Natural killer cell treated with Interleukin-12 subunit alpha and Interleukin-12 subunit beta and Interleukin-15 and Interleukin-18, amount 100 ng/mL, for 72 hours (primary cell): ENCODE results near the gene PTGFR. TPM values are rescaled to one million over a fixed set of nuclear protein-coding genes. Genes with fewer than 3 reads are reported as not detected.

ENCODE experiments used
- ATAC-seq, 2 donors: fragments of 150-1000 bp; cut with Tn5 transposase in 1 of 2; sonication (Bioruptor Pico), chemical (Tn5 transposase) in 1 of 2; 2 replicates each; pipeline ENCODE4 v1.10.0; 2021
- DNase-seq: peaks from one replicate; pipeline ENCODE4 v3.0.0; 2022; ENCODE audit warnings: low spot score
- H3K27ac Mint-ChIP-seq, 2 donors: 1 replicate in 1 of 2; 2 replicates in 1 of 2; pipeline ENCODE4 v1.8.0; 2022; ENCODE audit warnings: mixed read lengths in 2 of 2, mild to moderate bottlenecking in 1 of 2, moderate library complexity in 1 of 2
- H3K27me3 Mint-ChIP-seq, 2 donors: 1 replicate in 1 of 2; 2 replicates in 1 of 2; pipeline ENCODE4 v1.8.0; 2022; ENCODE audit warnings: mixed read lengths in 2 of 2
- H3K36me3 Mint-ChIP-seq: one replicate; pipeline ENCODE4 v1.8.0; 2022; ENCODE audit warnings: mixed read lengths
- H3K4me1 Mint-ChIP-seq, 2 donors: 1 replicate in 1 of 2; 2 replicates in 1 of 2; pipeline ENCODE4 v1.8.0; 2022; ENCODE audit warnings: low read depth in 2 of 2, mixed read lengths in 2 of 2, mild to moderate bottlenecking in 1 of 2
- H3K4me3 Mint-ChIP-seq: one replicate; pipeline ENCODE4 v1.8.0; 2022; ENCODE audit warnings: mixed read lengths
- H3K9me3 Mint-ChIP-seq: 2 replicates; pipeline ENCODE4 v1.8.0; 2022; ENCODE audit warnings: mixed read lengths
- total RNA-seq, 2 donors: library from RNA; stranded (reverse); gene quantifications; one replicate each; pipeline ENCODE4 v1.2.3, GENCODE V29; 2022

Gene PTGFR
- total RNA-seq, 2 donors from 2014 or later: not detected

- H3K4me1 Mint-ChIP-seq: no peaks in the 10 kb centered on the region
- peaks cover 6 to 8% of the 10 kb centered on the region in 2 donors for H3K27me3 Mint-ChIP-seq
- H3K9me3 Mint-ChIP-seq: peaks cover 4% of the 10 kb centered on the region
- DNase-seq (no peak), ATAC-seq (no peak)
- no peak overlapping the region for H3K4me3 Mint-ChIP-seq
- H3K27ac Mint-ChIP-seq: no peak overlapping the region
- no peaks in the 10 kb centered on the region for H3K36me3 Mint-ChIP-seq
Observed at GRCh38 chr1:78492386-78492950, 1.7 kb downstream of the PTGFR start.

GRCh38 chr1:78493451-78493850, 2.7 kb downstream of the PTGFR start:
- H3K27me3 Mint-ChIP-seq: peaks cover 6 to 8% of the 10 kb centered on the region in 2 donors
- no peak for ATAC-seq
- H3K4me3 Mint-ChIP-seq: no peak overlapping the region
- no peaks in the 10 kb centered on the region for H3K4me1 Mint-ChIP-seq
- H3K27ac Mint-ChIP-seq: no peak overlapping the region
- no peaks in the 10 kb centered on the region for H3K9me3 Mint-ChIP-seq
- no peak for DNase-seq
- H3K36me3 Mint-ChIP-seq: no peaks in the 10 kb centered on the region

- ATAC-seq (no peak), DNase-seq (no peak)
- Mint-ChIP-seq H3K4me1 (no peaks in the 10 kb centered on the region), H3K4me3 (no peak overlapping the region), H3K9me3 (no peaks in the 10 kb centered on the region), H3K27ac (no peak overlapping the region), H3K36me3 (no peaks in the 10 kb centered on the region), H3K27me3 (no peaks in the 10 kb centered on the region)
Observed at GRCh38 chr1:78497201-78497600, 6.4 kb downstream of the PTGFR start.

GRCh38 chr1:78500529-78500928, 9.8 kb downstream of the PTGFR start:
- no peaks in the 10 kb centered on the region for H3K36me3 Mint-ChIP-seq

GRCh38 chr1:78501203-78501602, 10.4 kb downstream of the PTGFR start:
- DNase-seq (no peak), ATAC-seq (no peak)
- no peaks in the 10 kb centered on the region for H3K4me1 Mint-ChIP-seq
- no peaks in the 10 kb centered on the region for H3K9me3 Mint-ChIP-seq
- H3K27ac Mint-ChIP-seq: no peak overlapping the region
- no peak overlapping the region for H3K4me3 Mint-ChIP-seq
- H3K27me3 Mint-ChIP-seq: no peaks in the 10 kb centered on the region
- no peaks in the 10 kb centered on the region for H3K36me3 Mint-ChIP-seq

More at GRCh38 chr1:78500529-78500928, 9.8 kb downstream of the PTGFR start:
- DNase-seq (no peak), ATAC-seq (no peak)
- H3K27me3 Mint-ChIP-seq: no peaks in the 10 kb centered on the region
- H3K9me3 Mint-ChIP-seq: no peaks in the 10 kb centered on the region
- no peaks in the 10 kb centered on the region for H3K4me1 Mint-ChIP-seq
- no peak overlapping the region for H3K27ac Mint-ChIP-seq
- no peak overlapping the region for H3K4me3 Mint-ChIP-seq

- peaks cover 18% of the 10 kb centered on the region for H3K9me3 Mint-ChIP-seq
- H3K36me3 Mint-ChIP-seq: peaks cover 4% of the 10 kb centered on the region
- no peaks in the 10 kb centered on the region for H3K4me1 Mint-ChIP-seq
- no peak overlapping the region for H3K4me3 Mint-ChIP-seq
- no peaks in the 10 kb centered on the region for H3K27me3 Mint-ChIP-seq
- DNase-seq (no peak), ATAC-seq (no peak)
- H3K27ac Mint-ChIP-seq: no peak overlapping the region
Observed at GRCh38 chr1:78511334-78511733, 20.6 kb downstream of the PTGFR start.

GRCh38 chr1:78516716-78517115, 25.9 kb downstream of the PTGFR start:
- Mint-ChIP-seq H3K4me1 (no peaks in the 10 kb centered on the region), H3K4me3 (no peak overlapping the region), H3K9me3 (peaks cover 11% of the 10 kb centered on the region), H3K27ac (no peak overlapping the region), H3K27me3 (no peaks in the 10 kb centered on the region), H3K36me3 (peaks cover 3% of the 10 kb centered on the region)
- ATAC-seq: no peak
- DNase-seq: no peak

GRCh38 chr1:78519446-78519845, 28.7 kb downstream of the PTGFR start:
- H3K27me3 Mint-ChIP-seq: no peaks in the 10 kb centered on the region
- H3K9me3 Mint-ChIP-seq: peaks cover 1% of the 10 kb centered on the region
- no peak for DNase-seq
- H3K36me3 Mint-ChIP-seq: no peaks in the 10 kb centered on the region
- no peak overlapping the region for H3K4me3 Mint-ChIP-seq
- no peak overlapping the region for H3K27ac Mint-ChIP-seq
- no peaks in the 10 kb centered on the region for H3K4me1 Mint-ChIP-seq
- ATAC-seq: no peak

- Mint-ChIP-seq H3K4me1 (no peaks in the 10 kb centered on the region), H3K36me3 (no peaks in the 10 kb centered on the region), H3K27ac (no peak overlapping the region), H3K27me3 (no peaks in the 10 kb centered on the region), H3K4me3 (no peak overlapping the region), H3K9me3 (no peaks in the 10 kb centered on the region)
- no peak for DNase-seq
- ATAC-seq: no peak
Observed at GRCh38 chr1:78520216-78520615, 29.4 kb downstream of the PTGFR start.

- ATAC-seq (no peak), DNase-seq (no peak)
- H3K9me3 Mint-ChIP-seq: no peaks in the 10 kb centered on the region
- no peak overlapping the region for H3K4me3 Mint-ChIP-seq
- no peak overlapping the region for H3K27ac Mint-ChIP-seq
- H3K36me3 Mint-ChIP-seq: no peaks in the 10 kb centered on the region
- H3K27me3 Mint-ChIP-seq: no peaks in the 10 kb centered on the region
- no peaks in the 10 kb centered on the region for H3K4me1 Mint-ChIP-seq
Observed at GRCh38 chr1:78520843-78521242, 30.1 kb downstream of the PTGFR start.

- DNase-seq: no peak
- Mint-ChIP-seq H3K4me1 (no peaks in the 10 kb centered on the region), H3K4me3 (no peak overlapping the region), H3K36me3 (no peaks in the 10 kb centered on the region), H3K27me3 (no peaks in the 10 kb centered on the region), H3K27ac (no peak overlapping the region), H3K9me3 (no peaks in the 10 kb centered on the region)
- no peak for ATAC-seq
Observed at GRCh38 chr1:78522136-78522535, 31.4 kb downstream of the PTGFR start.

- no peak for ATAC-seq
- no peaks in the 10 kb centered on the region for H3K4me1 Mint-ChIP-seq
- H3K4me3 Mint-ChIP-seq: no peak overlapping the region
- H3K9me3 Mint-ChIP-seq: peaks cover 5% of the 10 kb centered on the region
- no peak for DNase-seq
- no peaks in the 10 kb centered on the region for H3K27me3 Mint-ChIP-seq
- H3K27ac Mint-ChIP-seq: no peak overlapping the region
- no peaks in the 10 kb centered on the region for H3K36me3 Mint-ChIP-seq
Observed at GRCh38 chr1:78526496-78526895, 35.7 kb downstream of the PTGFR start.

GRCh38 chr1:78527706-78528105, 36.9 kb downstream of the PTGFR start:
- H3K4me1 Mint-ChIP-seq: no peaks in the 10 kb centered on the region
- DNase-seq (no peak), ATAC-seq (no peak)
- no peak overlapping the region for H3K27ac Mint-ChIP-seq
- H3K36me3 Mint-ChIP-seq: no peaks in the 10 kb centered on the region
- H3K9me3 Mint-ChIP-seq: peaks cover 5% of the 10 kb centered on the region
- H3K27me3 Mint-ChIP-seq: no peaks in the 10 kb centered on the region
- no peak overlapping the region for H3K4me3 Mint-ChIP-seq

- DNase-seq: no peak
- H3K36me3 Mint-ChIP-seq: no peaks in the 10 kb centered on the region
- no peaks in the 10 kb centered on the region for H3K4me1 Mint-ChIP-seq
- no peak for ATAC-seq
- no peak overlapping the region for H3K27ac Mint-ChIP-seq
- no peaks in the 10 kb centered on the region for H3K27me3 Mint-ChIP-seq
- H3K9me3 Mint-ChIP-seq: peaks cover 4% of the 10 kb centered on the region
- no peak overlapping the region for H3K4me3 Mint-ChIP-seq
Observed at GRCh38 chr1:78533527-78533926, 42.8 kb downstream of the PTGFR start.

- H3K9me3 Mint-ChIP-seq: peaks cover 4% of the 10 kb centered on the region
- ATAC-seq (no peak), DNase-seq (no peak)
- H3K4me1 Mint-ChIP-seq: no peaks in the 10 kb centered on the region
- no peak overlapping the region for H3K27ac Mint-ChIP-seq
- no peaks in the 10 kb centered on the region for H3K36me3 Mint-ChIP-seq
- no peak overlapping the region for H3K4me3 Mint-ChIP-seq
- no peaks in the 10 kb centered on the region for H3K27me3 Mint-ChIP-seq
Observed at GRCh38 chr1:78535286-78535685, 44.5 kb downstream of the PTGFR start.
